NCI-H1417 treated with DMSO at 0.1 percent for 48 hours (cell line): ENCODE results near the gene NEUROD4.

Source experiments
- DNase-seq: peaks from one replicate; lab custom pipeline; 2025; lab: John Stamatoyannopoulos, UW

The NEUROD4 gene

DNA sequence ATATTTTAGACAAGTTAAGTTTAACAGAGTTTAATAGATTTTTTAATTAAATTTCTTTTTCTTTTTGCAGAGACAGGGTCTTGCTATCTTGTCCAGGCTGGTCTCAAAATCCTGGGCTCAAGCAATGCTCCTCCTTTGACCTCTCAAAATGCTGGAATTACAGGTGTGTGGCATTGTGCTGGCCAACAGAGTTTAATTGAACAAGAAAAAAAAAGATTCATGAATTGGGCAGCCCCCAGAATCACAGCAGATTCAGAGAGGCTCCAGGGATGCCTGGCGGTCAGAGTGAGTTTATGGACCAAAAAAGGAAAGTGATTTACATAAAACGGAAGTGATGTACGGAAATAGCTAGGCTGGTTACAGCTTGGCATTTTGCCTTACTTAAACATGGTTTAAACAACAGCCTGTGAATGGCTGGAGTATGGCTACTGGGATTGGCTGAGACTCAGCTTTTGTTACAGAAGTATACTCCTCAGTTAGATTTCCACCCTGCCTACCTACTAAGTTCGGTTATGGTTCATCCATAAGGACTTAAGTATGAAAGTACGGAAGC, 20.7 kb upstream of the NEUROD4 start:
- no peak for DNase-seq

DNA sequence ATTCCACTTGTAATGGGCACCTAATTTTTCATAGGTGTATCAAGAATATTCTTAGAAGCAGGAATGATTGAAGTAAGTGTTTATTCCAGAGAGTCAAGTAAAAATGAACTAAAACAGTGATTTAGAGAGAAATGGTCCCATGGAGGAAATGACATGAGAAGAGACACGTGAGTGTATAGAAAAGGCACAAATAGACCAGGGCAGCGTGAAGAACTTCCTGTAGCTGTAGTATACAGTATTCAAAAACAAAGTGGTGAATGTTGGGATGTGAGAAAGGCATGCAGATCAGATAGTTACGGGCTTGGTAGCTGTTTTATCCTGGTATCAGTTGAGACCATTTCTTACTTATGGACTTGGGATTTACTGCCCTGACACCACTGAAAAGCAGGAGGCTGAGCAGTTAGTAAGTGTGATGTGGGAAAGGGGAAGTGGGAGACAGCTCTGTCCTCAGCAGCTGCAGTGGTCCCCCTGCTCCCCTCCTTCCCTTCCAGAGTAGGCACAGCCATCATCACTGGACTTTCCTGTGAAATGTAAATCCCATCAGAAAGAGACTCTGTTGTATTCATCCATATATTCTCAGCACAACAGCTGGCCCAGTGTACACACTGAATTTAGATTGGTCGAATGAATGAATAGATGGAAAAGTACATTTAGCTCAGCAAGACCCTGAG, 18.4 kb upstream of the NEUROD4 start:
- no peak for DNase-seq

DNA sequence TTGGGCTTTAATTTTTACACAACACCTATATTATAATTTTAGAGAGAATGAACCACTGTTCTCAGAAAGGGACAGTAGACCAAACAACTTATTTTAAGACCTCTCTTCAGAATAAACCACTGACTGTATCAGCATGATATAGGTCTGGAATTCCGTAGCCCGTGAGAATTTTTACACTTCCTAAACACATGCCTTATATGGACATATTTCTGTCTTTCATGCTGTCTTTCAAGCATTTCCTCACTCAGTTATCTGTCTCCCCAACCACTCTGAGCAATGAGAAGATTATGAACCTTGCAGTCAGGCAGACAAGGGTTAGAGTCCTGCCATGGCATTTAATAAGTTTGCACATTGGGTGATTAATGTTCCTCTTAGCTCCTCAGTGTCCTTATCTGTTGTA, 17.4 kb upstream of the NEUROD4 start:
- DNase-seq, result no peak

DNA sequence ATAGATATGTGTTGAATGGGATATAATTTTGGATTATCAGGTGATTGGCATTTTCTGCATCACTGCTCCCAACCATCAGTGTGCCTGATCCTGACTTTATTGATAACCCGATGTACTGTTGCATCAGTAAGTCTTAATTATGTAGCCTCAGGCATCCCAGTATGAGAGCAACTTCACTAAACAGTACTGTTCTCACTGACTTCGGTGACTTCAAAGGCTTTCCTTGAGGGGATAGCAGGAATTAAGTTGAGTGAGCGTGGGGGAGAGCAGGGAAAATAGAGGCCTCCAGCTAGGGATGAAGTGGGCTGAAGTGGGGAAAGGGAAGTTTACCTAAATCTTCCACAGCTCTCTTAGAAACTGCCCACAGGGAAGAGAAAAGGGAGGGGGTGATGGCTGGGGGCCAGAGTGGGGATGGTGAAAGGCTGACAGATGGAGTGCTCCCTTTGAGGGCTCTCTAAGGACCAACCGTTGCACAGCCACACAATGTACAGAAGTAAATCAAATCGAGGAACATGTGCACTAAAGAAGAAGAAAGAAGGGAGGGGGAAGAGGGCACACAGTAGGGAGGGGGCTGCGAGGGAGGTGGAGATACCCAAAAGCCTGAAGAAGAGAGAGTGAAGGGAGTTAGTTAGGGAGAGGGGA, 10.7 kb upstream of the NEUROD4 start:
- DNase-seq, result no peak

GRCh38 chr12:55017416-55017925, 2.3 kb upstream of the NEUROD4 start:
- DNase-seq, result no peak

DNA sequence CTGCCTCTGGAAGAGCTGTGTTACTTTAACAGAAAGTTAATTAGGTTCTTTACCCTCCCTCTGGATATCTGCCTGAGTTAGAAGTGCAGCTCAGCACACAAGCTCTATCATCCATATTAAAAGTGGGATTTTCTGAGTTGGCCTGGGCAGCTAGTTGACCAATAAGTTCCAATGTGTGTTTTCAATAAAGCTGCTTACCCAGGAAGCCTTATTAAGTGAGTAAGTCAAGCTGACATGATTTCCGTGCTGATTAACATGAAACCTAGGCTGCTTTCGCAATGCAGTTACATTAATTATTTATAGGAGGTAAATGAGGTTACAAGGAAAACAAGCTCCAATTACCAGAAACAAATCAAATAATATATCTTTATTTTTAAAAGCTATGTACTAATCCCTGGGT, 4.8 kb downstream of the NEUROD4 start:
- no peak for DNase-seq

GRCh38 chr12:55025508-55025907, 5.7 kb downstream of the NEUROD4 start:
- DNase-seq, result no peak

DNA sequence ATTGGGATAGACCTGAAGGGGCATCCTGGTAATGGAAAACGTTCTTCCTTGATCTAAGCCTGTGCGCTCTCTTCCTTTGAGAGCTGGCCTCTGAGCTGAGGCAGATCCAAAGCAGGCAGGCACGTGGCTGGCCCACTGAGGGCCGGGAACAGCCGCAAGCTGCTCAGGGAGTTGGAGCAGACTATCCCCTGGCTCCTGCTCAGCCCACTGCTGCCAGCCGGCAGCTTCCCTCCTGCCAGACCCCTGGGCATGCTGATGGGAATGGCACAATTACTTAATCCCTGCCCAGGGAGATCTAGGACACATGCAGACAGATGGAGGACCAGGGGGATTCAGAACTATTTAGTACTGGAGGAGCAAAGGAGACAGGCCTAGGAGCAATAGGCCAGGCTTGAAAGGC, 14.4 kb downstream of the NEUROD4 start:
- no peak for DNase-seq

- no peak for DNase-seq
Observed at GRCh38 chr12:55036326-55037115, 16.7 kb downstream of the NEUROD4 start.

- no peak for DNase-seq
Observed at GRCh38 chr12:55037351-55037987, 17.7 kb downstream of the NEUROD4 start.

DNA sequence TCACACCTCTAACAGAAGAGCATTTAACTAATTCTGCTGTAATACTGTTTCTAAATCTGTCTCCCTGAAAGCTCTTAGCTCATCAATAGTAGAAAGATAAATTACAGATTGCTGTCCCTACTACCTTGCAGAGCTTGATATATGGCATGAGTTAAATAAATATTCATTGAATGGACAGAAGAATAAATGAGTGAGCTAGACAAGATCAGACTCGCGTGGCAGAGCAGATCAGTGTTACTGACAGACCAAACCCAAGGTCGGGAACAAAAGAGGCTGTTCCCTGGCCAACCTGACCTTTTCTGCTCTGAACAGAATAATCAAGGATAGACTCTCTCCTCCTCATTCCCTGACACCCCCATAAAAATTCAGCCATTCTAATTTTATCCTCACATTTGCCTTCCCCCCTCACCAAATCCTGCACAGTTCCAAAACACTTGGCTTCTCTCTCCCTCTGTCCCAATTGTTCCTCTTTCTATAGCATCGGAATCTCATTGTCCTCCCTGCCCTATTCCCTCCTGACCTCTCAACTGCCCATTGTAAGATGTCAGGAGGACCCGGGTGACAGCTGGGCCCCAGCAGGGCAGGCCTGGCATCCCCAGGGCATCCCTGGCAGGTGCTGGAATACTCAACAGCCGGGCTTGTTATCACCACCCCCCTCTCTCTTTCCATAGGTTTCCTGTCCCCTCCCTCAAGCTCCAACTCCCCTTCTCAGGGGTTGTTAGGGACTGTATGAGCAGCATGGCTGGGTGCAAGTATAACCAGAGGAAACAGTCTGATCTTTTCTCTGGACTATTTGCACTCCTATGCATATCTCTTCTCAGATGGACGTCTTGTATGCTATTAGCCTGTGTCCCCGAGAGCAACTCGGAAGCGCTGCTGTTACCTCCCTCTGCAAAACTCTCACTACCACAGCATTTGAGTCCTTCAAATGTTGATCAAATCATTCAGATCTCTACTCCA, 19.9 kb downstream of the NEUROD4 start:
- no peak for DNase-seq

GRCh38 chr12:55041345-55042055, 21.7 kb downstream of the NEUROD4 start:
- DNase-seq, result no peak

- no peak for DNase-seq
Observed at GRCh38 chr12:55043542-55043941, 23.8 kb downstream of the NEUROD4 start.

GRCh38 chr12:55044135-55044534, 24.4 kb downstream of the NEUROD4 start:
- no peak for DNase-seq

GRCh38 chr12:55049676-55050075, 29.9 kb downstream of the NEUROD4 start:
- DNase-seq, result no peak

DNA sequence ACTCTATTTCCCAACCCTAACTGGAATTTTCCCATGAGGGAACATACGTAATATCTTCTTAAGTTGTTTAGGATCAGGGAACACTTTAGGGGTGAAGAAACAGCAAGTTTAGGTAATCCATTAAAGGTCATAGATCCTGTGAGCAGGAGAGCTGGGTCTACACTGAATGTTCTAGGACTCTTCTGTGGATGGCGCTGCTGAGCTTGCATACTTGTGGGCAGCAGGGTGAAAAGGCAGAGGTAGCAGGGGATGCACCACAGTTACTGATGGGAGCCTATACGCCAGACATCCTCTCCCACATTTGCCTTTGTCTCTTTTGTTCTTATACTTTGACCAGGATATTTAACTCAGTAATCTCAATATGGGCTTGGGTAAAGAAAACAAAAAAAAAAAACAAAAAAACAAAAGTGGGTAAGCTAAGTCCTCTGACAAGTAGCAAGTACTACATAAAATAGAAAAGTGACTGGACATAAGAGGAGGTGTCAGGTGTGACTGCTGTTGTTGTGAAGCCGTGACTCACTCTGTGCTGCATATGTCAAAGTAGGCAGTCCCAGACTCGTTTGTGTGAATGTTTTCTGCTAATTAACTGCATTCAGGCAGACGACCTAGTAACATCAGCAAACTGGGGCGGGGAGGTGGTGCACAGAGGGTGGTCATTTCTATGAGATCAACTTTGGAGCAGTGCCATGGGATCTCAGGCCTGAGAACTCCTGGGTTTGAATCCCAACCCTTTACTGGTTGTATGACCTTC, 31.6 kb downstream of the NEUROD4 start:
- no peak for DNase-seq

GRCh38 chr12:55057481-55057880, 37.7 kb downstream of the NEUROD4 start:
- DNase-seq, result no peak

GRCh38 chr12:55058082-55058481, 38.3 kb downstream of the NEUROD4 start:
- DNase-seq, result no peak

- no peak for DNase-seq
Observed at GRCh38 chr12:55058776-55059175, 39.0 kb downstream of the NEUROD4 start.

- no peak for DNase-seq
Observed at GRCh38 chr12:55060470-55060869, 40.7 kb downstream of the NEUROD4 start.
